Islet of Langerhans (tissue), 1 donor: ENCODE measurements around the gene LYSMD4.

Source experiments
- FAIRE-seq: peaks from one replicate; lab custom pipeline; 2011; peaks lifted over from hg19 to GRCh38; lab: Jason Lieb, UNC

The LYSMD4 gene

DNA sequence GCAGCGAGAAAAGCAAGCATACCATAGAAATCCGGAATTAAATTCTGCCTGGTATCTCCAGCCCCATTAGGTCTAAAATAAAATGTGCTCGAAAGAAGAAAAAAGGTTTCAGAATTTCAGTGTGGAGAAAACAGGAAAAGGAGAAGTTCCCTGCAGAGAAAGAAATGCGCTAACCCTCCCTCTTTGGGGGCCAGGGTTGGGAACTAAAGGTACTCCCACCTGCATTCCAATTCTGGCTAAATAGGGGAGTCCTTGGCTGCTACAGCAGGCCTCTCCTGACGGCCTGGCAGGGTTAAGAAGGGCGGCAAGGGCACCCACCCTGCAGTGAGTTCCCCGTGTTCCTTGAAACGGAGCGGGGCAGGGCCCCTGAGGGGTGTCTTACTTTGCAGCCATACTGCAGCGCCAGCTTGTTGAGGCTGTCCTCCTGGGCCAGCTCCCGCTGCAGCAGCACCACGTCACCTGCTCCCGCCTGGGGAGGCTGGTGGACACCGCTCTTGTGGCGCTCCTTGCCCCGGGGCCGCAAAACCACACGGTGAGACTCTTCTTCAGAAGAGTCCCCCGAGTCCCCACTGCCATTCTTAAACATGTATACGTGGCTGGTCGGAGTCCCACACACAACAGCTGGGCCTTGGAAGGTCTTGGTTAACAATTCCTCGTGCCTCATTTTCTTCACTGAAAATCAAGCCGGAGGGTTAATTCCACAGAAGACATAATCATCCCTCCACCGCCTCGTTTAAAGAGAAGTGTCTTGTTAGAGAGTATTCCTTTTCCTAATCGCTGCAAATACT, 1.7 kb downstream of the LYSMD4 start:
- no peak for FAIRE-seq

DNA sequence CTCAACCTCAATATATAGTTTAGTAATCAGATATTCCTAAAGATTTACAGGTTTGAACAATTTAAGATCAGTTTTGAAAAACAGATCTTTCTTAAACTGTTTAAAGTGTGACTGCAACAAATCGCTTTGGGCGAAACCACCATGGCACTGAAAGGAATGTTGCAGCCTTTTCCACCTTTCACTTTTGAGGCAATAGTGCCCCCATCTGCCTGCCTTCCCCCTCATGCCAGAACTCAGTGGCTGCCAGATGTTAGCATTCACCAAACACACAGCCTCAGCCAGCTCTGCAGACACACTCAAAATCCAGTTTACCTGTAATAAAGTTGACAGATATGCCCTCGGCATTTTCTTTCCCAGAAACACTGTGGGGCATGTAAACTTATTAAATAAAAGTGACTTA, 3.3 kb downstream of the LYSMD4 start:
- no peak for FAIRE-seq

DNA sequence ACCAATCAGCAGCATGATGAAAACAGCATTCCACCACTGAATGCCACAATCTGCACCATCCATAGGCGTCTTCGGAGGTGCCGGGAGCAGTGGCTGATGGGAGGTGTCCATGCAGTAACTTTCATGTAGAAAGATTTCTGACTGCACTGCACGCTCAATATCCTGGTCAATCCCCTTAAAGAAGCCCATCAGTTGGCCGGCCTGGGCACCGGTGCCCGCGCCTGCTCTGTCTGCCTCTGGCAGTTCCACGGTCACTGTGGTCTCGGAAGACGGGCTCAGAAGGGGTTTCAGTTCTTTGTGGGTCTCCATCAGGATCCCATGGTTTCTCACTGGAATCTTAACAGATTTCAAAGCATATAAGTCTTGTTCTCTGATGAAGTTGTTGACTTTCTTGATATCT, 3.9 kb downstream of the LYSMD4 start:
- FAIRE-seq = no peak

- FAIRE-seq = no peak
Measured at GRCh38 chr15:99728916-99729315, 4.3 kb downstream of the LYSMD4 start.

DNA sequence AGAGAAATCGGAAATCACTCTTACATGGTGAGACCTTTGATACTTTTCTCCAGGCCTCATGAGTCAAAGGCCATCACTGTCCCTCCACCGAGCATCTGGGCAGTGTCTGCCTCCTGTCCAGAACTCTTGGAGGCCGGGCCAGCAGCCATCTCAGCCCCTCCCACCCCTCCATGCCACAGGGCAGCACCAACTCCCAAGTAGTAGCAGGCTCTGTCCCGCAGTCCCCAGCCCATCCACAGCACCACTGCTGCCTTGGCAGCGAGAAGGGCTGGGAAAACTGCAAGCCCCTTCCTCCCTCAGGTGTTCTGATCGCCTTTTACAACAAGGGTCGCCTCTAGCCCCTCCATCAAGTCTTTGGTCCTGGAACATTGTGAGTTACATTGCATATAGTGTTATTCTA, 5.5 kb downstream of the LYSMD4 start:
- FAIRE-seq = no peak

DNA sequence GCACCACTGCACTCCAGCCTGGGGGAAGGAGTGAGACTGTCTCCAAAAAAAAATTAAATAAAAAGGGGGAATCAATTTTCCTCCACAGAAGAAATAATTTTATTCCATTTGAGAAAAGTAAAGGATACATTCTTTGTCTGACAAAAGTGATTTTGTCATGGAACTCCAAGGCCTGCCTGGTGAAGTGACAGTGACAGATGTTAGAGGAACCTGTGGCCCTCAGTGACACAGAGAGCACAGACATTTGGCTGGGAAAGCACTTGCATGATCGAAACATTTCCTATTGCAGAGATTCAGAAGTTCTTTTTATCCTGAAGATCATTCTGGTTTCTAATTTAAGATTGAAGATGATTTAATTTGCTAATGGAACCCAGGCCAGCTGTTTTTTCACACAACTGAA, 5.9 kb downstream of the LYSMD4 start:
- no peak for FAIRE-seq

- FAIRE-seq = no peak
Measured at GRCh38 chr15:99726333-99726732, 6.9 kb downstream of the LYSMD4 start.

GRCh38 chr15:99722406-99722805, 10.8 kb downstream of the LYSMD4 start:
- no peak for FAIRE-seq

GRCh38 chr15:99721896-99722295, 11.3 kb downstream of the LYSMD4 start:
- no peak for FAIRE-seq

GRCh38 chr15:99721104-99721778, 12.0 kb downstream of the LYSMD4 start:
- no peak for FAIRE-seq

DNA sequence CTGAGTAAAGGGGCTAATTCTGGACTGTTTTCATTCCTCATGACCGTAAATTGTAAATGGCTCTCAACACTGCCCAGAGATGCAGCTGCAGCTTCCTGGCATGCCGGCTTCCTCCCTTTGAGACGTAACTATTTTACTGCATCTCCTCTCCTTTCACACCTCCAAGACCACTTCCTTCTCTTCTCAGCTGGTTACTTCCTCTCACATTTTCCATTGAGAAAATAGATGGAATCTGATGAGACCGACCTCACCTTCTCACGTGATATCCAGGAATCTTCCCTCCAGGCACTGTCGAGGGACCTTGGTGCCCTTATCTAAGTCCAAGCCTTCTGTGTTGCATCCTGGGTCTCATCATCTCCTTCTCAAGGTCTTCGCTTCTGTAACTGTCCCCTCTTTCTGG, 12.7 kb downstream of the LYSMD4 start:
- no peak for FAIRE-seq

DNA sequence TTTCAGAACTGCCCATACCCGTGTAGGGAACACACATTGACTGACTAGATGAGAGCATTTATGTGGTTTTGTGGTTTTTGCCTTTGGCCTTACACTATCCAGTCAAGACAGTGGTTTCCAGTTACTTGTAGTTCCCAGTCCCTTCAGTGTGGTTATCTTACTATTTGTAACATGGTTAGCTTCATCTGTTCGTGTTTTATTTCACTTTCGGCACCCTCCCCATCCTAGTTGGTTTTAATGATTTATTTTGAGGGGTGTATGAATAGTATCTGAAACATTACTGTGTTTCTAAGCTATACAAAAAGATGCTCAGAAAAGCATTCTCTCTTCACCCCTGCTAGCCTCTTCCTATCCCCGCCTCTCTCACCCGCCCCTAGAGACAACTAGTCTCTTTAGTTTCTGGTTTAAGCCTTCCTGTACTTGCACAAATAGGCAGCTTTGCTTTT, 14.1 kb downstream of the LYSMD4 start:
- no peak for FAIRE-seq

DNA sequence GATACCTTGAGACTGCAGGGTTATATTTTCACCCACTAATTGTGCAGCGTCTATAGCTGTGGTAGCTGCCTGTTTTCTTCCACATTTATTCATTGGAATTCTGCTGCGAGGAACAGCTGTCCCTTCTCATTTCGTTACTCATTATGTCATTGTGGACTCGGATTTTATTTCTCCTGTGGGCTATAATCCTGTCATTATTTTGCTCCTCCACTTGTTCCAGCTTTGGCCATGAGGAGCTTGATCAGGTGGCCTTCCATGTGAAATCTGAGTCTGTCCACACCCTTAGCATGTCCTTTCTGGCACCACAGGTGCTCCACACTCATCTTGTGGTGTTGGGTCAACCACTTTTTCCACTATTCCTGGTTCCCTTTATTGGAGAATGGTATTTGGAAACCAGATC, 14.8 kb downstream of the LYSMD4 start:
- no peak for FAIRE-seq

GRCh38 chr15:99717161-99718009, 15.9 kb downstream of the LYSMD4 start:
- no peak for FAIRE-seq

DNA sequence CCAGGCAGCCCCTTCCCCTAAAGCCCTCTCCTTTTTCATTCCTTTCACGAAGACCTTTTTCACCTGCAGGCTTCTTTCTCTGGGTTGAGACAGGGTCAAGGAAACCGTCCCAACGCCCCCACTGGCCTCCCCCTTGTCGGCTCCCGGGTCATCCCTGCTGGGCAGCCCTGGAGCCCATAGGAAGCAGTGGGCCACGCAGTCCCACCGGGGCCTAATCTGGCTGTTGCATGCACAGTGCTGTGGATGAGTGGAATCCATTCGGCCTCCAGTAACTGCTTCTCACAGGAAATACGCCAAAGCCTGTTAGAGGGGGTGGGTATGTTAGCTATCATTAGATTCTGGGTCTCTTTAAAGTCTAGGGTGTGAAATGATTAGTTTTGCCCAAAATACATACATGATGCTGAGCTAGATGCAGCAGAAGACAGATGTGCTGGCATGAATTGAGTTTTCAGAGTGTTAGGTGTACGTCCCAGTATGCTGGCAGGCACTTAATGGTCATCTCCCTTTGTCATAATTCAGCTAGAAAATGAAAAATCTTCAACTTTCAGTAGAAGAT, 16.6 kb downstream of the LYSMD4 start:
- FAIRE-seq = no peak

- FAIRE-seq = no peak
Measured at GRCh38 chr15:99712415-99712814, 20.8 kb downstream of the LYSMD4 start.

DNA sequence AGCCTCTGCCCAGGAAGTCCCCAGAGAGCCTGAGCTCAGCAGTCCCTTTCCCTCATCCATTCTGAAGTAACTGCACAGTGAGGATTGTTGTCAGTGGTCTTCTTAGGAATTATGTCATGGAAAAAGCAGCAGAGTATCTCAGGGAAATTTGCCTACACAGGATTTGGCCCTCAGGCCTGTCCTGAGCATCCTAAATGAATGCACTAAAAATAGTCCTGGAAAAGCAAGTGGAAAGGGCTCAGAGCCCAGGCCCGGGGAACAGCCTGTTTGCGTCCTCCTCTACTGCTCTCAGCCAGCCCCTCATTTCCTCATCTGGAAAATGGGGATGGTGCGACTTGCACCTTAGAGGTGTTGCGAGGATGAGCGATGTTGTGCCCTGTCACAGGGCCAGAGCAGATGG, 21.6 kb downstream of the LYSMD4 start:
- FAIRE-seq = no peak

- no peak for FAIRE-seq
Measured at GRCh38 chr15:99709243-99709986, 23.8 kb downstream of the LYSMD4 start.

DNA sequence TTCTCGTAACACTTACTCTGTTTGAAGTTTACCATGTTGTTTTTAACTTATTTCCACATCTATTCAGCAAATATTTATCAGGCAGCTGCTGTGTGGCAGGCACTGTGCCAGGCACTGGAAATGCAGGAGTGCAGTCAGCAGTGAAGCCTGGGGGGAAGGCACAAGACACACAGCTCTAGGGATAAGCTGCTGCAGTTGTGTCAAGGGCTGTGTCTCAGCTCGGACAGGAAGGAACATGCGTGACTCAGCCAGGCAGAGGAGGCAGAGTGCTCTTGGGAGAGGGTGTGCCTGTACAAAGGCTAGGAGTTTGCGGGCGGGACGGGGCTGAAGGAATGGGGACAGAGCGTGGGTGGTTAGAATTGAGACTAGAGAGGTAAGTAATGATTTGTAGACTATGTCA, 24.7 kb downstream of the LYSMD4 start:
- FAIRE-seq = no peak

DNA sequence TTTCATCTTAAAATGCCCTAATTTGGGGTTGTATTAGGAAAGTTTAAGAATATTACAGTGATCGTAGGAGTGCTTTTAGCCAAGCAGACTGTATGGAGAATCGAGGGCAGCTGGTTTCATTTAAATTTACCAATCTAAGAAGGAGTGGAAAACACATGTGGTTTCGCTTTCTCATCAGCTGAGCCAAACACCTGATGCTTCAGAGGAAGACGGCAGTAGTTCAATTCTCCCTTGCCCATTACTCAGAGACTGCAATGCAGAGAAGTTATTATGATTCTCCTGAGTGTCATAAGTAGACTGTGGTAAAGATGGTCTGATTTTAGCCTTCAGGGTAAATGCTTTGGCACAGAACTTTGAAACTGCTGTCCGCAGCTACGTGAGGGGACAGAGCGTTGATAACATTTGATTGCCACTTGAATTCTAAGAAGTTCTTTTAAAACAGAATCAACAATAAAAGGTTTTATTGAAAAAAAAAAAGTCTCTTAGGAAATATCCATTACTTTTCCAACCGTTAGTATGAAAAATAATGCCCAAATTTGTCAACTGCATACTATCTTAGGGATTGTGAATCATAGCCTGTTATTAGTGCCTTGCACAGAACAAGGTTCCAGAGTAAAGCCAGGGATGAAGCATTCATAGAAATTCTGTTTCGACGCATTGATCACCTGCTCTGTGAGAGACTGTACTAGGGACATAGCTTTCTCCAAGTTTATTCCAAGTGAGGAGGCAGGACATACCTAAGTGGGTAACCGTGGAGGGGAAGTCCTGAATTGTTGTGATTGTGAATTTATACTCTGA, 25.6 kb downstream of the LYSMD4 start:
- FAIRE-seq = no peak
